Transverse colon (tissue), 4 donors: Measurements from ENCODE around the gene MID1. TPM values are rescaled to one million over a fixed set of nuclear protein-coding genes. Genes with fewer than 3 reads are reported as not detected.

ENCODE experiments used
- DNase-seq: peaks from one replicate; pipeline ENCODE4 v3.0.0-alpha.2; 2019
- H3K27ac ChIP-seq, 4 donors: fragments of 200-600 bp; sonication (generic); 2 replicates each; pipeline ENCODE4 v1.5.1; 2016 to 2018; ENCODE audit warnings: inconsistent platforms in 4 of 4
- H3K27me3 ChIP-seq: fragments of 200-600 bp; sonication (generic); 2 replicates; pipeline ENCODE4 v1.5.1; 2017; ENCODE audit warnings: inconsistent platforms
- H3K36me3 ChIP-seq, 4 donors: fragments of 200-600 bp; sonication (generic); 2 replicates each; pipeline ENCODE4 v1.5.1; 2017 to 2019; ENCODE audit warnings: inconsistent platforms in 4 of 4
- H3K4me1 ChIP-seq, 4 donors: fragments of 200-600 bp; sonication (generic); 2 replicates each; pipeline ENCODE4 v1.5.1; 2017 to 2020; ENCODE audit warnings: inconsistent platforms in 4 of 4
- H3K4me3 ChIP-seq, 4 donors: fragments of 200-600 bp; sonication (generic); 1 replicate in 1 of 4; 2 replicates in 3 of 4; pipeline versions ENCODE4 v1.5.1 to v1.6.1; 2017 to 2019; ENCODE audit warnings: inconsistent platforms in 4 of 4
- H3K9me3 ChIP-seq, 2 donors: fragments of 200-600 bp; sonication (generic); 2 replicates each; pipeline ENCODE4 v1.5.1; 2017 to 2019; ENCODE audit warnings: inconsistent platforms in 2 of 2
- CTCF ChIP-seq, 5 experiments: fragments of 200-600 bp in 3 of 5; fragments of 450-650 bp in 2 of 5; sonication (generic) in 3 of 5; IDR thresholded peaks; 1 replicate in 2 of 5; 2 replicates in 3 of 5; pipeline ENCODE4 v1.5.1; 2016 to 2017; ENCODE audit warnings: antibody characterized with exemption in 5 of 5, inconsistent platforms in 3 of 5, mild to moderate bottlenecking in 2 of 5, moderate library complexity in 1 of 5
- EP300 ChIP-seq: sonication (generic); formaldehyde crosslinking; IDR thresholded peaks from one replicate; pipeline ENCODE4 v1.6.1; 2017; ENCODE audit warnings: antibody characterized with exemption, low read depth
- POLR2A ChIP-seq: fragments of 450-650 bp; IDR thresholded peaks from one replicate; pipeline ENCODE4 v1.6.1; 2016; ENCODE audit warnings: antibody characterized with exemption, mild to moderate bottlenecking, moderate library complexity
- POLR2AphosphoS5 ChIP-seq, 3 donors: sonication (generic); formaldehyde crosslinking; IDR thresholded peaks; one replicate each; pipeline ENCODE4 v1.6.1; 2016; ENCODE audit warnings: antibody characterized with exemption in 3 of 3
- WGBS, 2 donors: methylation state at CpG; one replicate each; pipeline ENCODE4 v1.1.5; 2018; ENCODE audit warnings: low coverage in 1 of 2; 5-methylcytosine and 5-hydroxymethylcytosine counted together
- in situ Hi-C, 4 donors: fragments of 200-750 bp; cut with MboI; loops; one replicate each; pipeline versions ENCODE4 v1.15.0 to v1.15.1; 2017; ENCODE audit warnings: low sequenced_read_pairs in 3 of 4, low pct_ligation_motif_present in 1 of 4, low pct_unique_long_range_greater_than_20kb in 1 of 4
- intact Hi-C: fragments of 100-400 bp; cut with DNase I; formaldehyde crosslinking; loops from one replicate; pipeline ENCODE4 v1.15.1; 2023; ENCODE audit warnings: low total_unique reads
- total RNA-seq, 4 donors: library from RNA; depleted of rRNA; stranded (reverse); fragments of >200 nt; gene quantifications; one replicate each; pipeline ENCODE4 v1.1.0, GENCODE V29; 2016

MID1 gene
- total RNA-seq, 4 donors from 2014 or later = 27.0 to 85.2 (median 37.7) TPM

- WGBS, 2 donors = 87% methylated on average over 5 of the region's 5 CpGs; no CpG with 5 or more reads in 1 of the 2 donors
These were observed 163.3 kb downstream of the MID1 start for GRCh38 chrX:10457092-10457491.

GRCh38 chrX:10453945-10454344 lies 166.4 kb downstream of the MID1 start:
- WGBS, 2 donors = 88% methylated on average over 1 of the region's 1 CpG; no CpG with 5 or more reads in 1 of the 2 donors
- intact Hi-C loops (no loop called here), in situ Hi-C loops (no loop called here)
- TF ChIP-seq POLR2AphosphoS5 (IDR thresholded peaks at IDR 0.05) (no peak), POLR2A (no peak), CTCF (IDR thresholded peaks at IDR 0.05) (no peak), EP300 (no peak)
- Histone ChIP-seq H3K36me3 (no peaks in the 10 kb centered on the region), H3K9me3 (no peaks in the 10 kb centered on the region), H3K27me3 (no peaks in the 10 kb centered on the region), H3K27ac (no peak overlapping the region), H3K4me1 (no peaks in the 10 kb centered on the region), H3K4me3 (no peak overlapping the region)
- DNase-seq = no peak

More at GRCh38 chrX:10457092-10457491, 163.3 kb downstream of the MID1 start:
- Histone ChIP-seq H3K36me3 (no peaks in the 10 kb centered on the region), H3K27me3 (no peaks in the 10 kb centered on the region), H3K9me3 (no peaks in the 10 kb centered on the region), H3K4me1 (no peaks in the 10 kb centered on the region), H3K27ac (no peak overlapping the region), H3K4me3 (no peak overlapping the region)
- in situ Hi-C loops (no loop called here), intact Hi-C loops (no loop called here)
- TF ChIP-seq CTCF (IDR thresholded peaks at IDR 0.05) (no peak), POLR2AphosphoS5 (IDR thresholded peaks at IDR 0.05) (no peak), EP300 (no peak), POLR2A (no peak)
- DNase-seq = no peak

DNA sequence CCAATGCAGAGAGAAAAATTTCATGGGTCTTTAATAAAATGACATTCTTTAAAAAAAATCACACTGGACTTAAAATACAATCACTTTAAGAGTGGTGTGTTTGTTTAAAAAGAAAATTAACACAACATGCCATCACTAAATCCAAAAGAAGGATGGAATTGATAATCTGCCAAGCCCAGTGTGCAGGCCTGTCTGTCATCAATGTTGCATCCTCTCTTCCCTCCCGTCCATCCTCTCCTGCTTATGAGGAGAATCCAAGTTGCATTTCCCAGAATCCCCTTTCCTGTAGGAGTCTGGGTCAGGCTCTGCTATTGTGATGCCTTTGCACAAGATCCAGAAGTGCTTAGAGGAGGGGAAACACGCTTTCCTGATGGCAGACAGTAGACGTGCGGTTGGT lies 169.4 kb downstream of the MID1 start:
- Histone ChIP-seq H3K27ac (peak overlapping the region in 1 of 4 donors; percentile 3), H3K4me3 (no peak overlapping the region), H3K4me1 (no peaks in the 10 kb centered on the region), H3K27me3 (no peaks in the 10 kb centered on the region), H3K9me3 (no peaks in the 10 kb centered on the region), H3K36me3 (no peaks in the 10 kb centered on the region)
- no peak for DNase-seq
- 77 to 80% methylated on average over 2 to 4 of the region's 4 CpGs for WGBS, 2 donors
- intact Hi-C loops = no loop called here
- in situ Hi-C loops = no loop called here
- TF ChIP-seq EP300 (no peak), POLR2A (no peak), POLR2AphosphoS5 (IDR thresholded peaks at IDR 0.05) (no peak), CTCF (IDR thresholded peaks at IDR 0.05) (no peak)

DNA sequence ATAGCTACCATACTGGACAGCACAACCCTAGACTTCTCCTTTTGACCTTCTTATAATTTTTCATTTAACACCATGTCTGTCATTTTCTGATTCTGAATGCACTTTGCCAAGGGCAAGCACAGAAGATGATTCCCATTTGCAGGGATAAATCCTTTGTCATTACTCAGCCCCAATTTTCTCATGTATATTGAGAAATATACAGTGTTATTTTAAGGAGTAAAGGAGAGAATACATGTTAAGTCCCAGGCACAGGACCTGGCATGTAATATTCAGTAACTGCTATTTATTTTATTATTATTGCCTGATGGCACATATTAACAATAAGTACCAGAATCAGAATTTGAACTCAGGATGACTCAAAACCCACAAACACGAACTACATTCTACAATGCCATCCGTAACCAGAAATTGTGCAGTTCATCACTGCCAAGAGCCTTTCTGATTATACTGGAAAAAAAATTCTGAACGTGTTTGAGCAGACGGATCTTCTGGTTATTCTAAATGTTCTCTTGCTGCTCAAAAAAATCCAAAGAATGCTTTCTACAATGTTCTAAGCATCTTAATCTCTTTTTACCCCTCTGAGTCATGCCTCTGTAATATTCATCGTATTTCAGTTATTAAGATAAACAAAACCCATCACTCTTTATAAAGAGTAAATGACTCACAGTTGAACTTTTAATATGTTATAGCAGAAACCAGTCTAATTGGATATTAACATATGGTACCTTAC lies 170.0 kb downstream of the MID1 start:
- in situ Hi-C loops = no loop called here
- intact Hi-C loops = no loop called here
- WGBS, 2 donors = 63 to 80% methylated on average over 2 to 5 of the region's 5 CpGs
- Histone ChIP-seq H3K9me3 (no peaks in the 10 kb centered on the region), H3K27ac (peak overlapping the region in 1 of 4 donors; percentile 3), H3K4me3 (no peak overlapping the region), H3K27me3 (no peaks in the 10 kb centered on the region), H3K36me3 (no peaks in the 10 kb centered on the region), H3K4me1 (no peaks in the 10 kb centered on the region)
- no peak for TF ChIP-seq CTCF (IDR thresholded peaks at IDR 0.05)
- no peak for TF ChIP-seq EP300
- no peak for TF ChIP-seq POLR2A
- no peak for TF ChIP-seq POLR2AphosphoS5 (IDR thresholded peaks at IDR 0.05)
- DNase-seq = no peak
